GM19351 (cell line): Measurements from ENCODE around the gene EXD3.

Experiments
- ATAC-seq: cut with Tn5 transposase; IDR thresholded peaks from one replicate; pipeline ENCODE4 v1.9.1; 2021; ENCODE audit warnings: mild to moderate bottlenecking, moderate library complexity; ENCODE audit not compliant: unreplicated experiment

Gene EXD3

GRCh38 chr9:137320555-137321384, 102.2 kb downstream of the EXD3 start:
- no peak for ATAC-seq

GRCh38 chr9:137319739-137320551, 103.0 kb downstream of the EXD3 start:
- no peak for ATAC-seq

- ATAC-seq, result no peak
Measured at GRCh38 chr9:137319011-137319738, 103.8 kb downstream of the EXD3 start.

GRCh38 chr9:137318602-137319001, 104.4 kb downstream of the EXD3 start:
- ATAC-seq, result no peak

DNA sequence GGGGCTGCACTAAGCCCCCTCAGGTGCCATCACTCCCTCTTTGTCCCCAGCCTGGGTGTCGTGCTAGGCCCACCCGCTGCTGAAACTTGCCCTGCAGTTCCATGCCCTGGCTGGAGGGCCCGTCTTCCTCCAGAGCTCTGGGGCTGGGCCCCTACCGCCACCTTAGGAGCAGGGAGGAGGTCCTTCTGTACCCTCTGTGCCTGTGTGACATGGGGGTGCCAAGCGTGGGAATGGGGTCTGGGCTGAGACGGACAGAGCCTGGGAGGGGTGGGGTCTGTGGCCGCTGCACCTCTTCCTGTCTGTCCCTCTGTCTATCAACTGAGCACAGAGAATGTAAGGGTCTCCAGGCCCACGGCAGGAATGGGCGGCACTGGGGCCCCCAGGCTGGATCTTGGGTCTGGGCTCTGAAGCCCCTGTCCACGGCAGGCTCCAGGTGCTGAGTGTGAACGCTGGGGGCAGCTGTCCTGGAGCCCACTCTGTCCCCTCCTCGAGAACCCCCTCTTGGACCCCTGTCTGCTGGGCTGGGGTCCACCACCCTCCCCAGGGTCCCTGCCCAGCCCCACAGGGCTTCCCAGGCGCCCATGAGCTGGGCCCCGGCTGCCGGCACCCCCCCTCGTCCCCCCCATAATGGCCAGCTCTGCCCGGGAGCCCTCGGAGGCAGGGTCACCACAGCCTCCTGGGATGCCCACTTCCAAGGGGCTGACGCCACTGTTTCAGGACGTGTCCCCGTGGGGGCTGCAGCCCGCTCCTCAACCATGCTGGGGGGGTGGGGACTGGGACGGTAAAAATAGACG, 105.0 kb downstream of the EXD3 start:
- ATAC-seq, result no peak

DNA sequence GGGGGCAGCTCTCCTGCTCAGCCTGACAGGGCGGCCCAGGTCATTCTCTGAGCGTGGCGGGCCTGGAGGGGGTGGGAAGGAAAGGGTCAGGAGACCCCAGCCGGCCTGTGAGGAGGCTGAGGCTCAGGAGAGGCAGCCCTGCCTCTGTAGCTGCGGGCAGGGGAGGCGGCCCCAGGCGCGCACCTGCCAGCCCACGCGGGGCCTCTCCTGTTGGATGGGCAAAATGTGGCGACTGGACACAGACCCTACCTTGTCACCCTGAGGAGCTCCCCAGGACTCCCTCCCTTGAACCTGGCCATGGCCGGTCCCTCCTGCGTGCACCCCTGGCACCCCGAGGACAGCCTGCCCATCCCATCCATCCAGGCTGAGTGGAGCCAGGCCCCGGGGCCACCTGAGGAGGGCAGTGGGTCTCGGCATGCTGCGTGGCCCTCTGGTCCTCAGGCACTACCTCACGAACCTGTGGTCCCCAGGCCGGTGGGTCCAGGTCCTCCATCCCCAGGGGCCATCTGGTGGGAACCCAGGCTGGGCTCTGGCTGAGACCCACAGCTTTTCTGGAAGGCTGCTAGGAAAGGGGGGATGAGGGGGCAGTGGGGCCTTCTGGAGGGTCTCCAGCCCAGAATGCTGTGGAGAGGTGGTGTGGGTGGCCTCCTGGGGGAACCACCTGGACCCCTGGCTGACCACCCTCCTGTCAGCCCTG, 105.8 kb downstream of the EXD3 start:
- no peak for ATAC-seq

DNA sequence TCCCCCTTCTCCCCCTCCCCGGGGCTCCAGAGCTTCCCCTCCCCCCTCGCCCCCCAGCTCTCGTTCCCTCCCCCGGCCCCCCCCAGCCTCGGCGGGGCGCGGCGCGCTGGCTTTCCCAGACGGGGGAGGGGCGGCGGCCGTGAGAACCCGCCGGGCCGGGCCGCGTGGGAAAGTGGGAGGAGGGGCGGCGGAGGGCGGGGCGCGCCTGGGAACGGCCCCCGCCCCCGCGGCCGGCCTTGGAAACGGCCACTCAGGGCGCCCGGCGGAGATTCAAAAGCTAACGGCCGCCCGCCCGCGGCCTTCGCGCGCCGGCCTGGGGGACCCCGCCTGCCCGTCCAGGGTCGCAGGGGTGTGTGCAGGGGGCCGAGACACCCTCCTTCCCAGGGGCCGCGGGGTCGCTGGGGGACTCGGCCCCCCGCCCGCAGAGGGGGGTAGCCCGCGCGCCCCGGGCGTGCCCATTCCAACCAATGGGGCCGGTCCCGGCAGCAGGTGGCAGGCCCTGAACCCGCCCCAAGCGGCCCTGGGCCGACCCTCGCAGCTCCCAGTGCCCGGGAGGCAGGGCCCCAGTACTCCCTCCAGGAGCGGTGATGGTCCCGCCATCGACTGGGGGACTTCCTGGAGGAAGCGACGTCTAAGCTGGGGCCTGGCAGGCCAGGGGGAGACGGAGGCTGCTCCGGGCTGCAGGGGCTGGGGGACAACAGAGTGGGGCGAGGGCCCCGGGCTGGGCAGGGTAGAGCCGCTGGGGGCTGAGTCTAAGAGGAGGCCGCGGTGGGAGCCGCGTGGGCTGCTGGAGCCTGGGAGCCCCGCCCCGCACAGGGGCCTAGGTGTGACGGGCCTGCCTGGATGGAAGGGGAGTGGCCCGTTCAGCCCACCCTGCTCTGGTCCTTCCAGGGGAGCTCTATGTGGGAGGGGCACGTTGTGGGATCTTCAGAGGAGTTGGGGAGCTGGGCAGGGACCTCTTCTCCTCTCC, 106.7 kb downstream of the EXD3 start:
- peak; percentile 46 for ATAC-seq

DNA sequence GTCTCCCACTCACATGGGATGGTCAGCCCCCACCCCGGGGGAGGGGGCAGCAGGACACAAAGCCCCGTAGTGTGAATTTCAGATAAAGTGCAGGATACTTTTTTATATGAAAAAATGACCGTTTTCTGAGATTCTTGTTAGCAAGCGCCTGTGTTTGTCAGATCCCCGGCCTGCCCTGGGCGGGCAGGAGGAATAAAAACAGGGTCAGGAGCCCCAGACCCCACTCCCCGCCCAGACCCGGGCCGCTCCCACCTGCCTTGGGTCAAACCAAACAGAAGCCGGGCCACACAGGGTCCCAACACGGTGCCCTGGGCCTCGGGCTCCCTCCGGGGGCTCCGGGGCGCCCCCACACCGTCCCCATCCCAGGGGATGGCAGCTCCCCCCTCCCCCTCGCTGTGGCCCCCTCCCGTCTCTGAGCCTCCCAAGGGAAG, 107.4 kb downstream of the EXD3 start:
- ATAC-seq, result no peak

GRCh38 chr9:137314561-137315560, 108.1 kb downstream of the EXD3 start:
- ATAC-seq, result no peak

- ATAC-seq, result no peak
Measured at GRCh38 chr9:137313956-137314560, 108.9 kb downstream of the EXD3 start.

- no peak for ATAC-seq
Measured at GRCh38 chr9:137313326-137313936, 109.5 kb downstream of the EXD3 start.

- no peak for ATAC-seq
Measured at GRCh38 chr9:137312852-137313325, 110.1 kb downstream of the EXD3 start.

GRCh38 chr9:137311986-137312851, 110.7 kb downstream of the EXD3 start:
- no peak for ATAC-seq

DNA sequence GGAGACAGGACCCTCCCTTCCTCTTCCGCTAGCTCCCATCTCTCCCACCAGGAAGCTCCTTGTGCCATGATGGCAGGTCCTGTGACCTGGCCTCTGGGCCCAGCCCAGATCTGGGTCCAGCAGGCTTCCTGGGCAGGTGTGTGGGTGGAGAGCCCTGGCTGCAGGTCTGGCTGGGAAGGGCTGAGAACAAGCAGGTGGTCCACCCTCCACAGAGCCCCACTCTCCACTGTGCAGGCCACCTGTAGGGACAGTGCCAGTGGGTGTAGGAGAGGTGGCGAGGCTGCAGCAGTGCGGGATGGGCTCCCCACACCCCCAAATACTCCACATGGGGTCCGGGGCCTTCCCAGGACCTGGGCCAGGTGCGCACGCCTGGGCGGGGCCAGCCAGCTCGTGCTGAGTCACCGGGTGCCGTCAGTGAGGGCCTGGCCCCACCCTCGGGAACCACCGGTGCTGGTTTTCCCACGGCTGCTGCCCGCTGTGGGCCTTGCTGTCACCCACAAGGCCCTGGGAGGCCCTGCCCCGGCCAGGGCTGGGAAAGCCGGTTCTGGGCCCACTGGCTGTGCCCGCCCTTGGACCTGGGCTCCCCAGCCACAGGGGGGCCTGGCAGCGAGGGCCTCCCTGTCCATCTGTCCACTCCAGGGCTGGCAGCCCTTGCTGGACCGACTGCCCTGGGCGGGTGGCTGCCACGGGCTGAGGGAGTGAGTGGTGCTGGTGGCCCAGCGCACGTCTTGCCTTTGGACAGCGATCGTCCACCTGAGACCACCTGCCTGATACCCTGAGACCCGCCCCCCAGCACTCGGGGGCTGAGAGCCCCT, 111.6 kb downstream of the EXD3 start:
- no peak for ATAC-seq
